HG03060 (cell line): ENCODE measurements around the gene PIP5K1A.

Experiments used
- ATAC-seq: cut with Tn5 transposase; IDR thresholded peaks from one replicate; pipeline ENCODE4 v1.9.1; 2021; ENCODE audit warnings: low read depth, moderate number of reproducible peaks; ENCODE audit not compliant: unreplicated experiment

PIP5K1A gene

DNA sequence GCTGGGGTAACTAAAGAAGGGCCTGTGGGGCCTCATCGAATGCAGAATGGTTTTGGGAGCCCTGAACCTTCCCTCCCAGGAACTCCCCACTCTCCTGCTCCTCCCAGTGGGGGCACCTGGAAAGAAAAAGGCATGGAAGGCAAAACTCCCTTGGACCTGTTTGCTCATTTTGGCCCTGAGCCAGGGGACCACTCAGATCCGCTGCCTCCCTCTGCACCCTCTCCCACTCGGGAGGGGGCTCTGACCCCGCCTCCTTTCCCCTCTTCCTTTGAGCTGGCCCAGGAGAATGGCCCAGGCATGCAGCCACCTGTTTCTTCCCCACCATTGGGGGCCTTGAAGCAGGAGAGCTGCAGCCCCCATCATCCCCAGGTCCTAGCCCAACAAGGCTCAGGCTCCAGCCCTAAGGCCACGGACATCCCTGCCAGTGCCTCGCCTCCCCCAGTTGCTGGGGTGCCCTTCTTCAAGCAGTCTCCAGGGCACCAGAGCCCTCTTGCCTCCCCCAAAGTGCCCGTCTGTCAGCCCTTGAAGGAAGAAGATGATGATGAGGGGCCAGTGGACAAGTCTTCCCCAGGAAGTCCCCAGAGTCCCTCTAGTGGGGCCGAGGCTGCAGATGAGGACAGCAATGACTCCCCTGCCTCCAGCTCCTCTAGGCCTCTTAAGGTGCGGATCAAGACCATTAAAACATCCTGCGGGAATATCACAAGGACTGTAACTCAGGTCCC lies 88.4 kb downstream of the PIP5K1A start:
- ATAC-seq, result no peak

DNA sequence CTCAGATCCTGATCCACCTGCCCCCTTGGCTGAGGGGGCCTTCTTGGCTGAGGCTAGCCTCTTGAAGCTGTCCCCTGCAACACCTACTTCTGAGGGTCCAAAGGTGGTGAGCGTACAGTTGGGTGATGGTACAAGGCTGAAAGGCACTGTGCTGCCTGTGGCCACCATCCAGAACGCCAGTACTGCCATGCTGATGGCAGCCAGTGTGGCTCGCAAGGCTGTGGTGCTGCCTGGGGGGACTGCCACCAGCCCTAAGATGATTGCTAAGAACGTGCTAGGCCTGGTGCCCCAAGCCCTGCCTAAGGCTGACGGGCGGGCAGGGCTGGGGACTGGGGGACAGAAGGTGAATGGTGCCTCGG lies 89.0 kb downstream of the PIP5K1A start:
- ATAC-seq, result no peak

DNA sequence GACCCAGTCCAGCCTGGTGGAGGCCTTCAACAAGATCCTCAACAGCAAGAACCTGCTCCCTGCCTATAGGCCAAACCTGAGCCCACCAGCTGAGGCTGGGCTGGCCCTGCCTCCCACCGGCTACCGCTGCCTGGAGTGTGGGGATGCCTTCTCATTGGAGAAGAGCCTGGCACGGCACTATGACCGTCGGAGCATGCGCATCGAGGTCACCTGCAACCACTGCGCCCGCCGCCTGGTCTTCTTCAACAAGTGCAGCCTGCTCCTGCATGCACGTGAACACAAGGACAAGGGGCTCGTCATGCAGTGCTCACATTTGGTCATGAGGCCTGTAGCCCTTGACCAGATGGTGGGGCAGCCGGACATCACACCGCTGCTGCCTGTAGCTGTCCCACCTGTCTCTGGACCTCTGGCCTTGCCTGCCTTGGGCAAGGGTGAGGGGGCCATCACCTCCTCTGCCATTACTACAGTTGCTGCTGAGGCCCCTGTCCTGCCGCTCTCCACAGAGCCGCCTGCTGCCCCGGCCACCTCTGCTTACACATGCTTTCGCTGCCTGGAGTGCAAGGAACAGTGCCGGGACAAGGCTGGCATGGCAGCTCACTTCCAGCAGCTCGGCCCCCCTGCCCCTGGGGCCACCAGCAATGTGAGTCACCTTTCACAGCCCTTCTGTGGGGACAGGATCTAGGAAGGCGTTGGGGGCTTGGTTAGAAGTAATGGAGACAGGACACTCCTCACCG lies 89.6 kb downstream of the PIP5K1A start:
- ATAC-seq, result no peak

DNA sequence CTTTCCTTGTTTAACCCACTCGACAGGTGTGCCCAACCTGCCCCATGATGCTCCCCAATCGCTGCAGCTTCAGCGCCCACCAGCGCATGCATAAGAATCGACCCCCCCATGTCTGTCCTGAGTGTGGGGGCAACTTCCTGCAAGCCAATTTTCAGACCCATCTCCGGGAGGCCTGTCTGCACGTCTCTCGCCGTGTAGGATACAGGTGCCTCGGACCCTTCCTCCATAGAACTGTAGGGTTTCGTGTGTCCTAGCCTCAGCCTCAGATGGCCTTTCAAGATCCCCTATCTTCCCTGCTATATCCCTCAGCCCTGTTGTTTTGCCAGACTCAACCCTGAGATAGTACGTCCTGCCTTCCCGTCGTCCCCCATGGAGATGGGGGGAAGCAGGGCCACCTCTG lies 90.2 kb downstream of the PIP5K1A start:
- no peak for ATAC-seq

DNA sequence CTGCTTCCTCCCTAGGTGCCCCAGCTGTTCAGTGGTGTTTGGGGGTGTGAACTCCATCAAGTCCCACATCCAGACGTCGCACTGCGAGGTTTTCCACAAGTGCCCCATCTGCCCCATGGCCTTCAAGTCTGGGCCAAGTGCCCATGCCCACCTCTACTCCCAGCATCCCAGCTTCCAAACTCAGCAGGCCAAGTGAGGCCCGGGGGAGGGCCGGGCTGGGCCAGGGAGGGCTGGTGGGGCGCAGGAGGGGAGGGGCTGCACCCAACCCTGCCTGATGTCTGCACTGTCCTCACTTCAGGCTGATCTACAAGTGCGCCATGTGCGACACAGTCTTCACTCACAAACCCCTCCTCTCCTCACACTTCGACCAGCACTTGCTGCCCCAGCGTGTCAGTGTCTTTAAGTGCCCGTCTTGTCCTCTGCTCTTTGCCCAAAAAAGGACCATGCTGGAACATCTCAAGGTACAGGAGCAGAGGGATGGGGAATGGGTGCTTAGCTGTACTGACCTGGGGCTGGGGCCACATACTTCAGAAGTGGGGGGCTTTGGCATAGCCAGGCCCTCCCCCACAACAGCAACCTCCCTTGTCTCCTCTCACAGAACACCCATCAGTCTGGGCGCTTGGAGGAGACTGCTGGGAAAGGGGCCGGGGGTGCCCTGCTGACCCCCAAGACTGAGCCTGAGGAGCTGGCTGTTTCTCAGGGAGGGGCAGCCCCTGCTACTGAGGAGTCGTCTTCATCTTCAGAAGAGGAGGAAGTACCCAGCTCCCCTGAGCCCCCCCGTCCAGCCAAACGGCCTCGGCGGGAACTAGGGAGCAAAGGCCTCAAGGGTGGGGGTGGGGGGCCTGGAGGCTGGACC lies 91.0 kb downstream of the PIP5K1A start:
- no peak for ATAC-seq

DNA sequence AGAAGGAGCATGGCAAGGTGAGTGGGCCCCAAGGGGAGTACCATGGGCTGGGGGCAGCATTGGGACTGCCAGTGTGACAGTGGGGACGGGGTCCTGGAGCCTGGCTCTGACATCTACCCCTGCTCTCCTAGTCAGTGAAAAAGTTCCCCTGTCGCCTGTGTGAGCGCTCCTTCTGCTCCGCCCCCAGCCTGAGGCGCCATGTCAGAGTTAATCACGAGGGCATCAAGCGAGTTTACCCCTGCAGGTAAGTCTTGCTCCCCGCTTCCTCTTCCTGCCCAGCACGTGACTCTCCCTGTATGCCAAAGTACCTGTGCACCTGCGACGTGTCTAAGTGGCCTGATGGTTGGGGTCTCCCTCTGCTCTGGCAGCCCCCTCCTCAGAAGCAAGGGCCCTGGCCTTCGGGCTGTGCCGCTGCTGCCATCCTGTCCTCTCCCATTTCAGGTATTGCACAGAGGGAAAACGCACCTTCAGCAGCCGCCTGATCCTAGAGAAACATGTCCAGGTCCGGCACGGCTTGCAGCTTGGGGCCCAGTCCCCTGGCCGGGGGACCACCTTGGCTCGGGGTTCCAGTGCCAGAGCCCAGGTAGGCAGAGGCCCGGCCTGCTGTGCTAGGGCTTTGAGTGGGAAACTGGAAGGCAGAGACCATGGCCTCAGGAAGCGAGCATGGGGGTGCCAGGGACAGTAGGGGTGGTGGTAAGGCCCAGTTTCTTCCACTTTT lies 91.8 kb downstream of the PIP5K1A start:
- no peak for ATAC-seq

DNA sequence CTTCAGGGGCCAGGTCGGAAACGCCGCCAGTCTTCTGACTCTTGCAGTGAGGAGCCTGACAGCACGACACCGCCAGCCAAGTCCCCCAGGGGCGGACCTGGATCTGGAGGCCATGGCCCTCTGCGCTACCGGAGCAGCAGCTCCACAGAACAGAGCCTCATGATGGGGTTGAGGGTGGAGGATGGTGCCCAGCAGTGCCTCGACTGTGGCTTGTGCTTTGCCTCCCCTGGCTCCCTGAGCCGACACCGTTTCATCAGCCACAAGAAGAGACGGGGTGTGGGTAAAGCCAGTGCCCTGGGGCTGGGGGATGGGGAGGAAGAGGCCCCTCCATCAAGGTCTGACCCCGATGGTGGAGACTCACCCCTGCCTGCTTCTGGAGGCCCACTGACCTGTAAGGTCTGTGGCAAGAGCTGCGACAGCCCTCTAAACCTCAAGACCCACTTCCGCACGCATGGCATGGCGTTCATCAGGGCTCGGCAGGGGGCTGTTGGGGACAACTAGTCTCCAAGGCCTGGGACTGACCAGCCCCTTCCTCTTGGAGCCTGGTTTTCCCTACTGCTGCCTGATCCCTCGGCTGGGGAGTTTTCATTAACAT lies 92.5 kb downstream of the PIP5K1A start:
- no peak for ATAC-seq

DNA sequence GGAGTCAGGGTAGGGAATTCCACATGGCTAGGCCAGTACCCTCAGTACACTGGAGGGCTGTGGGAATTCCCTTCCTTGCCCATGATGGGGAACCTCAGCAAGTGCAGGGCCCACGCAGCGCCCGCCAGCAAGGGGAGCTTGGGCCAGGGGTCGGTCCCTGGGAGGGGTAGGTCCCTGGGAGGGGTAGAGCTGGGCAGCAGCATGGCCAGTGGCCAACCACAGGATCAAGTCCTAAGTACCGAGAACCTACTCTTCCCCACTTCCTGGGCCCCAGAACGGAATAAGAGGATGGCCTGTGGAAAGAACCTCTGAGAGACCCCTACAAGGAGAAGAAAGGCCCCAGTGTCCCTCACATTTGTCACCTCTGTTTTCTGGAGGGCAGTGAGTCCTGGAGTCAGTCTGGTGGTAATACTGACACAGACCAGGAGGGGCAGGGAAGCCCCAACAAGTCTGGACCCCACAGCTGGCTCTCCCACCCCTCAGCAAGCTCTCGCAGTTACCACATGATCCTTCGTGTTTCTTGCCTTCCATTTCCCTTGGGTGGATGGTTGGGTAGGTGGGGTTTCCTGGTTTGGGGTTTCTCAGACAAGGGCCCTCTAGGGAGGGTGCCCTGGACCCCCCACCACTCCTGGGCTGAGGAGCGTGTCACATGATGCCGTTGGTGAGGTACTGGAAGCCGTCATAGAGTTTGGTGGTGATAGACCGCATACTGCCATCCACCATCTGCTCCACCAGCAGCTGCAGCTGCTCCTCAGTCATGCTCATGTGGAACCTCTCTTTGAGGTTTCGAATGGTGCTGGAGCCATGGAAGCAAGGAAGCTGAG lies 94.1 kb downstream of the PIP5K1A start:
- ATAC-seq, result no peak

DNA sequence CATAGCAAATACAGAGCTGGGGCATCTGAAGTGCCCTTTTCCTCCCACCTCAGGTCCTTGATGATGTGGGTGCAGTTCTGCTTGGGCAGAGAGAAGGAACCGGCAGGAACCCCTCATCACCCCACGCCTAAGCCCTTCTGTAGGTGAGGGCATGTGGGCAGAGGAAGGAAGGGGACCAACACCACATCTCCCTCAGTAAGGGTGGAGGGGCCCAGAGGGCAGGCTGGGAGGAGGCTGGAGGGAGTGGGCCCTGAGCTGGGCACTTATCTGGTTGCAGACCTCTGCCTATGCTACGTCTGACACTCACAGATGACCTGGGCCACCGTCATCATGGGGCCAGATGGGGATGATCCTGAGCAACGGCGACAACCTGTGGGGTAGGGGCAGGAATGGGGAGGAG lies 94.7 kb downstream of the PIP5K1A start:
- no peak for ATAC-seq

DNA sequence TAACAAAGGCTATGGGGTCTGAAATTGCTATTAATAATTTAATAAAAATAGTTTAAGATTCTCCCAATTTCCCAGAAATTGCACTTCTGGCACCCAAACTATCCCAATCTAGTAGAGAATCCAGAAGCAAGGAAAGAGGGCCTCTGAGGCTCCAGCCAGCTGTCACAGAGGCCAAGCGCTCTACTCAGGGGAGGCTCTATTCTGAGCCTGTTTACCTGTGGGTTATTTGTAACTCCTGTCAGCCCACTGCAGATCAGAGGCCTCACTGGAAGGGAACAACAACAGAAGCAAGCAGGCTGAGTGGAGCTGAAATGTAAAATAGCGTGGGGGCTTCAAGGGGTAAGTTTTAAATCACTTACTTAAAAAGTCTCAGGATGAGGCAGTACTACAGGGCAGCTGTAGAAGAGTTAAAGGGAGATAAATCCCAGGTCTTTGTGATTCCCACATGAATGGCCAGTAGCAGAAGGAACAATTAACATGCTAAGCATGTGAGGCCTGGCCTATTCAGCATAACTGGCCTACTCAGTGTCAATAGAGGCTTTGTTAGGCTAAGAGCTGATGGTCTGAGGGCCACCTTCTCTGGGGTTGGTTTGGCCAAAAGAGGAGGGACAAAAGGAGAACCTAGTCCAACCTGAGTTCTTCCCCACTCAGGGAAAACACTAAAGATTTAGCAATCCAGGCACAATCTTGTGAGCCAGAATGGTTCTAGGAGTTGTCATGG lies 96.5 kb downstream of the PIP5K1A start:
- ATAC-seq, result no peak
